ENCODE results near the gene ARL4A. TPM values are rescaled to one million over a fixed set of nuclear protein-coding genes. Genes with fewer than 3 reads are reported as not detected.
A peak's percentile ranks its signal among the peaks of the same experiment; 100 is the strongest.

Gene ARL4A
- total and polyA plus RNA-seq, 9 of the 15 experiments (the other 6 are each of a cell fraction or from before 2014, with no cell fraction given): 118 to 688 (median 172) TPM

DNA sequence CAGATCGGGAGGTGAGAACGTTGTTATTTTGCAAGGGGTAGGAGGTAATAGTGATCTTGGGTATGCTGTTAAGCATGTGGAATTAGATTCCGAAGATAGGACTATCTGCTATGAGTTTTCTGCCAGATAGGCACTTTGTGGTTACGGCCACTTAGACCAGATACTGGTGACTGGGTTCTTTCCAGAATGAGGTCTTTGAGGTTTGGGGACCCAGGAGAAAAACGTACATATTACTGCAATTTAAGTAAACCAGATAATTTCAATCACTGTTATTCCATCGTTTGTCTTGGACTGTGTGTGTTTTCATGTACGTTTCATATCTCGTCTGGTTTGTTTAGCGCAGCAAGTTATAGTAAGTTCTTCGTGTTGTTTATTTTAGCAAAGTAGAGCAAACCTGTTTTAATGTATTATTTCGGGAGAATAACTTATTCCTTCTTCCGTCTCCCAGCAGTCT lies 312 bp downstream of the ARL4A start (continued):
- TF ChIP-seq, protein P1, sequence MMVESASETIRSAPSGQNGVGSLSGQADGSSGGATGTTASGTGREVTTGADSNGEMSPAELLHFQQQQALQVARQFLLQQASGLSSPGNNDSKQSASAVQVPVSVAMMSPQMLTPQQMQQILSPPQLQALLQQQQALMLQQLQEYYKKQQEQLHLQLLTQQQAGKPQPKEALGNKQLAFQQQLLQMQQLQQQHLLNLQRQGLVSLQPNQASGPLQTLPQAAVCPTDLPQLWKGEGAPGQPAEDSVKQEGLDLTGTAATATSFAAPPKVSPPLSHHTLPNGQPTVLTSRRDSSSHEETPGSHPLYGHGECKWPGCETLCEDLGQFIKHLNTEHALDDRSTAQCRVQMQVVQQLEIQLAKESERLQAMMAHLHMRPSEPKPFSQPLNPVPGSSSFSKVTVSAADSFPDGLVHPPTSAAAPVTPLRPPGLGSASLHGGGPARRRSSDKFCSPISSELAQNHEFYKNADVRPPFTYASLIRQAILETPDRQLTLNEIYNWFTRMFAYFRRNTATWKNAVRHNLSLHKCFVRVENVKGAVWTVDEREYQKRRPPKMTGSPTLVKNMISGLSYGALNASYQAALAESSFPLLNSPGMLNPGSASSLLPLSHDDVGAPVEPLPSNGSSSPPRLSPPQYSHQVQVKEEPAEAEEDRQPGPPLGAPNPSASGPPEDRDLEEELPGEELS (CRISPR knock-in tag; IDR thresholded peaks at IDR 0.05; ENCODE audit: borderline replicate concordance): no peak
- TF ChIP-seq ZBTB1 (CRISPR knock-in tag; IDR thresholded peaks at IDR 0.05; ENCODE audit: borderline replicate concordance, low read depth) (no peak), CREB3 (tag; conservative IDR thresholded peaks at IDR 0.05; ENCODE audit: low read depth) (no peak), KAT8 (IDR thresholded peaks at IDR 0.05; ENCODE audit: low read depth) (no peak), HDAC8 (tag; IDR thresholded peaks at IDR 0.05) (no peak), TOE1 (IDR thresholded peaks at IDR 0.05; ENCODE audit: borderline replicate concordance) (no peak), TOE1 (CRISPR knock-in tag; IDR thresholded peaks at IDR 0.05; ENCODE audit: borderline replicate concordance, low read depth) (no peak), EZH2 (IDR thresholded peaks at IDR 0.05; ENCODE audit: borderline replicate concordance, low read depth, low read length) (no peak), ZFPM2 (CRISPR knock-in tag; IDR thresholded peaks at IDR 0.05) (no peak), DACH1 (IDR thresholded peaks at IDR 0.05; ENCODE audit: partially characterized antibody) (peak; percentile 77), ZC3H8 (IDR thresholded peaks at IDR 0.05) (peak; percentile 76; the same call in 1 of the 2 replicates), ZNF23 (CRISPR knock-in tag; IDR thresholded peaks at IDR 0.05) (no peak), KDM5B (IDR thresholded peaks at IDR 0.05; ENCODE audit: insufficient replicate concordance, low read depth, low read length) (no peak), MYC (IDR thresholded peaks at IDR 0.05; ENCODE audit: low read depth, low read length) (no peak), MYC (CRISPR knock-in tag; IDR thresholded peaks at IDR 0.05; ENCODE audit: borderline replicate concordance, low read depth) (no peak), CBFA2T3 (IDR thresholded peaks at IDR 0.05) (peak; percentile 70), E2F3 (CRISPR knock-in tag; IDR thresholded peaks at IDR 0.05) (no peak), TGIF2 (CRISPR knock-in tag; IDR thresholded peaks at IDR 0.05) (no peak), JUNB (CRISPR knock-in tag; conservative IDR thresholded peaks at IDR 0.05) (no peak)
- TF ChIP-seq, protein P2, sequence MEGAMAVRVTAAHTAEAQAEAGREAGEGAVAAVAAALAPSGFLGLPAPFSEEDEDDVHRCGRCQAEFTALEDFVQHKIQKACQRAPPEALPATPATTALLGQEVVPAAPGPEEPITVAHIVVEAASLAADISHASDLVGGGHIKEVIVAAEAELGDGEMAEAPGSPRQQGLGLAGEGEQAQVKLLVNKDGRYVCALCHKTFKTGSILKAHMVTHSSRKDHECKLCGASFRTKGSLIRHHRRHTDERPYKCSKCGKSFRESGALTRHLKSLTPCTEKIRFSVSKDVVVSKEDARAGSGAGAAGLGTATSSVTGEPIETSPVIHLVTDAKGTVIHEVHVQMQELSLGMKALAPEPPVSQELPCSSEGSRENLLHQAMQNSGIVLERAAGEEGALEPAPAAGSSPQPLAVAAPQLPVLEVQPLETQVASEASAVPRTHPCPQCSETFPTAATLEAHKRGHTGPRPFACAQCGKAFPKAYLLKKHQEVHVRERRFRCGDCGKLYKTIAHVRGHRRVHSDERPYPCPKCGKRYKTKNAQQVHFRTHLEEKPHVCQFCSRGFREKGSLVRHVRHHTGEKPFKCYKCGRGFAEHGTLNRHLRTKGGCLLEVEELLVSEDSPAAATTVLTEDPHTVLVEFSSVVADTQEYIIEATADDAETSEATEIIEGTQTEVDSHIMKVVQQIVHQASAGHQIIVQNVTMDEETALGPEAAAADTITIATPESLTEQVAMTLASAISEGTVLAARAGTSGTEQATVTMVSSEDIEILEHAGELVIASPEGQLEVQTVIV (CRISPR knock-in tag; IDR thresholded peaks at IDR 0.05; ENCODE audit: borderline replicate concordance): no peak
- TF ChIP-seq, protein P3, sequence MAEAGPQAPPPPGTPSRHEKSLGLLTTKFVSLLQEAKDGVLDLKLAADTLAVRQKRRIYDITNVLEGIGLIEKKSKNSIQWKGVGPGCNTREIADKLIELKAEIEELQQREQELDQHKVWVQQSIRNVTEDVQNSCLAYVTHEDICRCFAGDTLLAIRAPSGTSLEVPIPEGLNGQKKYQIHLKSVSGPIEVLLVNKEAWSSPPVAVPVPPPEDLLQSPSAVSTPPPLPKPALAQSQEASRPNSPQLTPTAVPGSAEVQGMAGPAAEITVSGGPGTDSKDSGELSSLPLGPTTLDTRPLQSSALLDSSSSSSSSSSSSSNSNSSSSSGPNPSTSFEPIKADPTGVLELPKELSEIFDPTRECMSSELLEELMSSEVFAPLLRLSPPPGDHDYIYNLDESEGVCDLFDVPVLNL (CRISPR knock-in tag; IDR thresholded peaks at IDR 0.05; ENCODE audit: low read depth): no peak
- TF ChIP-seq, protein P4, sequence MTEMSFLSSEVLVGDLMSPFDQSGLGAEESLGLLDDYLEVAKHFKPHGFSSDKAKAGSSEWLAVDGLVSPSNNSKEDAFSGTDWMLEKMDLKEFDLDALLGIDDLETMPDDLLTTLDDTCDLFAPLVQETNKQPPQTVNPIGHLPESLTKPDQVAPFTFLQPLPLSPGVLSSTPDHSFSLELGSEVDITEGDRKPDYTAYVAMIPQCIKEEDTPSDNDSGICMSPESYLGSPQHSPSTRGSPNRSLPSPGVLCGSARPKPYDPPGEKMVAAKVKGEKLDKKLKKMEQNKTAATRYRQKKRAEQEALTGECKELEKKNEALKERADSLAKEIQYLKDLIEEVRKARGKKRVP (CRISPR knock-in tag; IDR thresholded peaks at IDR 0.05): peak; percentile 42; the same call in 1 of the 2 replicates
